Measurements from ENCODE around the gene ALK. TPM values are rescaled to one million over a fixed set of nuclear protein-coding genes. Genes with fewer than 3 reads are reported as not detected.

Gene ALK
- total RNA-seq, 4 donors from 2014 or later: 0.19 TPM; not detected in 3

- TF ChIP-seq CTCF (IDR thresholded peaks at IDR 0.05) (no peak), POLR2A (IDR thresholded peaks at IDR 0.05) (no peak)
- Histone ChIP-seq H3K4me3 (no peak overlapping the region), H3K27ac (no peak overlapping the region), H3K9me3 (no peaks in the 10 kb centered on the region), H3K4me1 (no peaks in the 10 kb centered on the region), H3K27me3 (no peaks in the 10 kb centered on the region), H3K36me3 (no peaks in the 10 kb centered on the region)
- WGBS, 2 donors: 79 to 89% methylated on average over 3 of the region's 3 CpGs
- intact Hi-C loops (cut with DNase I): no loop called here
- DNase-seq: no peak
Observed at GRCh38 chr2:29482867-29483266, 438.5 kb downstream of the ALK start.

DNA sequence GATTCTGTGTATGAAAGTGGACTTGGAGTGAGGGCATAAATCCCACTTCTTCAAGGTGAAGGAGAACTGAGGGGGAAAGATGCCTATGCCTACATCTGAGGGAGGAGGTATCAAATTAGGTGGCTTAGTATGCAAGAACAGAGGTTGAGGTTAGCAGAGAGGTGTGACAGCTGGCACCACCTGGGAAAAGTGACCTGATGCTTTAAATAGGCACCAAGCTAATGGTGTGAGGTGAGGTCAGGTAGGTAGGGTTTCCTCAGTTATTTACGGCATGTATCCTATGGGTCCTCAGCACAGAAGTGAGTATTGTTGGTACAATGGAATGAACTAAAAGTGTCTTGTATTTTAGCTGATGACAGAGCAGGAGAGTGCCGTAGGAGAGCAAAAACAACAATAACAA, 439.0 kb downstream of the ALK start:
- Histone ChIP-seq H3K9me3 (no peaks in the 10 kb centered on the region), H3K4me3 (no peak overlapping the region), H3K4me1 (no peaks in the 10 kb centered on the region), H3K36me3 (no peaks in the 10 kb centered on the region), H3K27ac (no peak overlapping the region), H3K27me3 (no peaks in the 10 kb centered on the region)
- intact Hi-C loops (cut with DNase I): no loop called here
- DNase-seq: no peak
- WGBS, 2 donors: 79 to 90% methylated on average over 2 of the region's 2 CpGs
- TF ChIP-seq POLR2A (IDR thresholded peaks at IDR 0.05) (no peak), CTCF (IDR thresholded peaks at IDR 0.05) (no peak)

DNA sequence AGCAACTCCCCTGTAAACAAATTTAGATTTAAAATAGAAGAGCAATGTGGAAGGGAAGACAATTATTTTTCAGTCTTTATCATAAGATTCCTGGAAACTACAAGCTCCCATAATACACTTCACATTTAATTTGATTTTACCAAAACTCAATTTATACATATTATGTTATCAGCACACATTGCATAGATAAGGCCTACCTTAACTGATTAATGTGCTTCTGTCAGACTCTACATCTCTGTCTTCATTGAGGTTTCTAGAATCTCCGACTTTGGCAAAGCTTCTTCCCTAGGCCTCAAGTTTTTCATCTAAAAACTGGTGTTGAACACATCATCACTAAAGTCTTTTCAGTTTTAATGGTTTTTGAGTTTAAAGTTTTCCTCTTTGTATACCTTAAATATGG, 440.1 kb downstream of the ALK start:
- intact Hi-C loops (cut with DNase I): no loop called here
- TF ChIP-seq CTCF (IDR thresholded peaks at IDR 0.05) (no peak), POLR2A (IDR thresholded peaks at IDR 0.05) (no peak)
- DNase-seq: no peak
- Histone ChIP-seq H3K9me3 (no peaks in the 10 kb centered on the region), H3K4me1 (no peaks in the 10 kb centered on the region), H3K27me3 (no peaks in the 10 kb centered on the region), H3K4me3 (no peak overlapping the region), H3K36me3 (no peaks in the 10 kb centered on the region), H3K27ac (no peak overlapping the region)
- 75 to 89% methylated on average over 1 of the region's 1 CpG for WGBS, 2 donors

GRCh38 chr2:29480426-29480825, 441.0 kb downstream of the ALK start:
- Histone ChIP-seq H3K9me3 (no peaks in the 10 kb centered on the region), H3K4me3 (no peak overlapping the region), H3K36me3 (no peaks in the 10 kb centered on the region), H3K27ac (no peak overlapping the region), H3K27me3 (no peaks in the 10 kb centered on the region), H3K4me1 (no peaks in the 10 kb centered on the region)
- WGBS, 2 donors: 13 to 53% methylated on average over 4 of the region's 4 CpGs
- DNase-seq: no peak
- no peak for TF ChIP-seq POLR2A (IDR thresholded peaks at IDR 0.05)
- TF ChIP-seq CTCF (IDR thresholded peaks at IDR 0.05): no peak
- intact Hi-C loops (cut with DNase I): no loop called here

GRCh38 chr2:29479401-29479800, 442.0 kb downstream of the ALK start:
- Histone ChIP-seq H3K4me1 (no peaks in the 10 kb centered on the region), H3K36me3 (no peaks in the 10 kb centered on the region), H3K27me3 (no peaks in the 10 kb centered on the region), H3K4me3 (no peak overlapping the region), H3K27ac (no peak overlapping the region), H3K9me3 (no peaks in the 10 kb centered on the region)
- DNase-seq: no peak
- intact Hi-C loops (cut with DNase I): no loop called here
- 91 to 100% methylated on average over 1 to 2 of the region's 2 CpGs for WGBS, 2 donors
- TF ChIP-seq POLR2A (IDR thresholded peaks at IDR 0.05): no peak
- no peak for TF ChIP-seq CTCF (IDR thresholded peaks at IDR 0.05)
